Type B pancreatic cell (in vitro differentiated cells): ENCODE measurements around the gene SEC24C. TPM values are rescaled to one million over a fixed set of nuclear protein-coding genes. Genes with fewer than 3 reads are reported as not detected.

Experiments
- DNase-seq: peaks from one replicate; pipeline ENCODE4 v3.0.0; 2021; ENCODE audit warnings: mixed read lengths; ENCODE audit not compliant: unreplicated experiment; ENCODE audit errors: extremely low spot score
- H3K27ac Mint-ChIP-seq: 2 replicates; pipeline ENCODE4 v1.8.0; 2021; ENCODE audit warnings: mild to moderate bottlenecking, mixed read lengths
- H3K27me3 Mint-ChIP-seq: 2 replicates; pipeline ENCODE4 v1.8.0; 2021; ENCODE audit warnings: mixed read lengths
- H3K36me3 Mint-ChIP-seq: 2 replicates; pipeline ENCODE4 v1.8.0; 2021; ENCODE audit warnings: mixed read lengths
- H3K4me1 Mint-ChIP-seq: one replicate; pipeline ENCODE4 v1.8.0; 2021; ENCODE audit warnings: mixed read lengths; ENCODE audit not compliant: unreplicated experiment
- H3K4me3 Mint-ChIP-seq: 2 replicates; pipeline ENCODE4 v1.8.0; 2021; ENCODE audit warnings: mild to moderate bottlenecking, mixed read lengths
- H3K9me3 Mint-ChIP-seq: 2 replicates; pipeline ENCODE4 v1.8.0; 2021; ENCODE audit warnings: mixed read lengths
- CTCF ChIP-seq: fragments of 200-600 bp; sonication (generic); conservative IDR thresholded peaks from 2 replicates; pipeline ENCODE4 v1.5.0; 2021; ENCODE audit warnings: antibody characterized with exemption, mild to moderate bottlenecking
- total RNA-seq: library from RNA; stranded (reverse); gene quantifications from 2 replicates; pipeline ENCODE4 v1.2.1, GENCODE V29; 2021; ENCODE audit warnings: low replicate concordance

SEC24C gene
- total RNA-seq, 1 donor from 2014 or later, result 75.5 TPM

DNA sequence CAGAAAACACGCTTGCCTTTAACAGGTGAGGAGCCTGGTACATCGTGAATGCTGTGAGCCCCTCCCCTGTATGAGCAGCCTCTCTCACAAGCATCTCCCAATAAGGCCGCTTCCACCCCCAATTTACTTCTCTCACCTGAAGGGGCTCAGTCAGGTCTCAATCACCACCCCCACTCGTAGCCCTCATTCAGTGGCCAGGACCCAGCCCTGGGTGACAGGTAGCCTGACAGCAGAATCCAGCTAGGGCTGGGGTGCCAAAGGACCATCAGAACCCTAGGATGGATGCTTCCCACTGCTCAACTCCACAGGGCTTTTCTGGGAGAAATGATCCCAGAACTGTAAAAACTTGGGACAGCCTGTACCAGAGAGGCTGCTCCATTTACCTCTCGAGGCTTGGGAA is 73.7 kb downstream of the SEC24C start:
- DNase-seq, result no peak
- no peaks in the 10 kb centered on the region for H3K27me3 Mint-ChIP-seq
- H3K36me3 Mint-ChIP-seq, result peaks cover 9% of the 10 kb centered on the region
- H3K4me3 Mint-ChIP-seq, result no peak overlapping the region
- H3K4me1 Mint-ChIP-seq, result peaks cover 21% of the 10 kb centered on the region
- H3K9me3 Mint-ChIP-seq, result no peaks in the 10 kb centered on the region
- TF ChIP-seq CTCF, result no peak
- H3K27ac Mint-ChIP-seq, result no peak overlapping the region

DNA sequence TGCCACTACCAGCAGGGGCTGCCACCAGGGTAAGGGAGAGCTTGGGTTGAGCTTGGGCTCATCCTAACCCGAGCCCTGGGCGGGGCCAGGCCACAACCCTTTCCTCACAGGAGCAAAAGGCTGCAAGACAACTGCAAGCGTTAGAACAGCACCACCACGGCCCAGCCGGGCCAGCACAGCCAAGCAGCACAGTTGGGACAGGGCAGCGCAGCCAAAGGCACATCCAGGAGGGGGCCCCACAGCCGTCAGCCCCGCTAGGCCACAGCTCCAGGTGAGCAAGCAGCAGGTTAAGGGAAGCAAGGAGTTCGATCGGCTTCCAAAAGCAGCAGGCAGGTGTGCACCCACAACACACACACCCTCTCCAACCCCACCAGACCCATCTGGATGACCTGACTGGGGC is 74.2 kb downstream of the SEC24C start:
- no peak overlapping the region for H3K4me3 Mint-ChIP-seq
- H3K27ac Mint-ChIP-seq, result no peak overlapping the region
- DNase-seq, result no peak
- H3K9me3 Mint-ChIP-seq, result no peaks in the 10 kb centered on the region
- H3K36me3 Mint-ChIP-seq, result peaks cover 9% of the 10 kb centered on the region
- no peak for TF ChIP-seq CTCF
- H3K27me3 Mint-ChIP-seq, result no peaks in the 10 kb centered on the region
- H3K4me1 Mint-ChIP-seq, result peaks cover 15% of the 10 kb centered on the region

- H3K36me3 Mint-ChIP-seq, result peaks cover 9% of the 10 kb centered on the region
- H3K27ac Mint-ChIP-seq, result no peak overlapping the region
- no peak for DNase-seq
Measured at GRCh38 chr10:73819081-73819480, 74.9 kb downstream of the SEC24C start.

DNA sequence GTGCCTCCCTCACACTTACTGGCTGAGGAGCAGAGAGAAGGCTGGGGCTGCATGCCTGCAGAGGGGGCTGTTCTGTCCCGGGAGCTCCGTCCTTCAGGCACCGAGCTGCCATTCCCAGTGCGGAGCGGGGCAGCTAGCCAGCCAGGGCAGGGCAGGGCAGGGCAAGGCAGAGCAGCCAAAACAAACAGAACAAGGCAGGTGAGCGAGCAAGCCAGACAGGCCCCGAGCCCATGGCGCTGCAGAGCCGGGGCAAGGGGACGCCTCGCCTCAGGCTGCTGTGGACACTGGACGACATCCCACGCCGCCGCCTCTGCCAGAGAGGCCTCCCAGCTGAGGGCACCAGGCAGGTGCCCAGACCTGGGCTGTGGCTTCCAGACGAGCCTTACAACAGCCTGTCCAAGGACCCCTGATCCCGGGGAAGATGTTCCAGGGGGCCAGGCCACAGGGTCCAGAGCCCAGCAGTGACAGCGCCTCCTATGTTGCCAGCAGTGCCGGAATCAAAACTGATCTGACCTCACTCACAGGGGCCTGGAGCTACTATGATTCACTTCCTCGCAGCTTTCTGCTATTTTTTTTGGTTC is 75.4 kb downstream of the SEC24C start:
- DNase-seq, result no peak
- H3K9me3 Mint-ChIP-seq, result no peaks in the 10 kb centered on the region
- peaks cover 15% of the 10 kb centered on the region for H3K4me1 Mint-ChIP-seq
- no peak for TF ChIP-seq CTCF
- H3K36me3 Mint-ChIP-seq, result peaks cover 9% of the 10 kb centered on the region
- H3K4me3 Mint-ChIP-seq, result no peak overlapping the region
- H3K27ac Mint-ChIP-seq, result no peak overlapping the region
- H3K27me3 Mint-ChIP-seq, result no peaks in the 10 kb centered on the region

More at GRCh38 chr10:73819081-73819480, 74.9 kb downstream of the SEC24C start:
- TF ChIP-seq CTCF, result no peak
- Mint-ChIP-seq H3K4me3 (no peak overlapping the region), H3K9me3 (no peaks in the 10 kb centered on the region), H3K27me3 (no peaks in the 10 kb centered on the region), H3K4me1 (peaks cover 15% of the 10 kb centered on the region)

Other genes starting within 250 kb of the SEC24C start
- 34.8 and 42.4 TPM in 2 replicates for gene PPP3CB, start 248.3 kb upstream of the SEC24C start, total RNA-seq
- gene USP54, start 153.0 kb upstream of the SEC24C start, total RNA-seq, result 45.5 and 54.5 TPM in 2 replicates
- 0.36 and 0.82 TPM in 2 replicates for gene MYOZ1, start 102.9 kb upstream of the SEC24C start, total RNA-seq
- 0.27 TPM in 1 of 2 replicates, not detected in the other for gene SYNPO2L, start 88.3 kb upstream of the SEC24C start, total RNA-seq
- gene AGAP5, start 46.3 kb upstream of the SEC24C start, total RNA-seq, result 4.7 and 10.3 TPM in 2 replicates
- gene CHCHD1, start 37.7 kb downstream of the SEC24C start, total RNA-seq, result 32.6 and 37.1 TPM in 2 replicates
- 131 and 139 TPM in 2 replicates for gene ZSWIM8, start 41.2 kb downstream of the SEC24C start, total RNA-seq
- gene NDST2, start 67.2 kb downstream of the SEC24C start, total RNA-seq, result 27.1 and 33.5 TPM in 2 replicates
- gene CAMK2G, start 130.2 kb downstream of the SEC24C start, total RNA-seq, result 24.9 and 27.5 TPM in 2 replicates
- gene PLAU, start 166.8 kb downstream of the SEC24C start, total RNA-seq, result 3.5 and 5.5 TPM in 2 replicates